Measurements from ENCODE around the gene OCA2. TPM values are rescaled to one million over a fixed set of nuclear protein-coding genes. Genes with fewer than 3 reads are reported as not detected.

The OCA2 gene
- total RNA-seq, 2 experiments from 2014 or later = not detected

- no peak for DNase-seq
- ATAC-seq (ENCODE audit: low read depth) = no peak
- H3K4me1 Mint-ChIP-seq = no peaks in the 10 kb centered on the region
- no peaks in the 10 kb centered on the region for H3K27me3 Mint-ChIP-seq
- H3K4me3 Mint-ChIP-seq = no peak overlapping the region
- no peak overlapping the region for H3K27ac Mint-ChIP-seq
- no peaks in the 10 kb centered on the region for H3K9me3 Mint-ChIP-seq
- POLR2A ChIA-PET = no interaction called here
- no peaks in the 10 kb centered on the region for H3K36me3 Mint-ChIP-seq
Measured at GRCh38 chr15:27790270-27790669, 308.8 kb downstream of the OCA2 start.

- H3K9me3 Mint-ChIP-seq = no peaks in the 10 kb centered on the region
- POLR2A ChIA-PET = no interaction called here
- no peak overlapping the region for H3K27ac Mint-ChIP-seq
- H3K36me3 Mint-ChIP-seq = no peaks in the 10 kb centered on the region
- DNase-seq = no peak
- no peaks in the 10 kb centered on the region for H3K27me3 Mint-ChIP-seq
- no peak for ATAC-seq (ENCODE audit: low read depth)
- H3K4me3 Mint-ChIP-seq = no peak overlapping the region
- H3K4me1 Mint-ChIP-seq = no peaks in the 10 kb centered on the region
Measured at GRCh38 chr15:27787931-27788330, 311.2 kb downstream of the OCA2 start.

- DNase-seq (no peak), ATAC-seq (ENCODE audit: low read depth) (no peak)
- H3K4me1 Mint-ChIP-seq = no peaks in the 10 kb centered on the region
- POLR2A ChIA-PET = no interaction called here
- no peaks in the 10 kb centered on the region for H3K9me3 Mint-ChIP-seq
- H3K27ac Mint-ChIP-seq = no peak overlapping the region
- no peaks in the 10 kb centered on the region for H3K36me3 Mint-ChIP-seq
- no peak overlapping the region for H3K4me3 Mint-ChIP-seq
- no peaks in the 10 kb centered on the region for H3K27me3 Mint-ChIP-seq
Measured at GRCh38 chr15:27784107-27784506, 315.0 kb downstream of the OCA2 start.

- Mint-ChIP-seq H3K4me1 (no peaks in the 10 kb centered on the region), H3K27me3 (no peaks in the 10 kb centered on the region), H3K4me3 (no peak overlapping the region), H3K9me3 (no peaks in the 10 kb centered on the region), H3K36me3 (no peaks in the 10 kb centered on the region), H3K27ac (no peak overlapping the region)
- DNase-seq = no peak
- no peak for ATAC-seq (ENCODE audit: low read depth)
- POLR2A ChIA-PET = no interaction called here
Measured at GRCh38 chr15:27783678-27784077, 315.4 kb downstream of the OCA2 start.

- POLR2A ChIA-PET = no interaction called here
- Mint-ChIP-seq H3K4me3 (no peak overlapping the region), H3K4me1 (no peaks in the 10 kb centered on the region), H3K9me3 (no peaks in the 10 kb centered on the region), H3K27ac (no peak overlapping the region), H3K27me3 (no peaks in the 10 kb centered on the region), H3K36me3 (no peaks in the 10 kb centered on the region)
- ATAC-seq (ENCODE audit: low read depth) (no peak), DNase-seq (no peak)
Measured at GRCh38 chr15:27782125-27782524, 317.0 kb downstream of the OCA2 start.

- Mint-ChIP-seq H3K27me3 (no peaks in the 10 kb centered on the region), H3K4me1 (no peaks in the 10 kb centered on the region), H3K4me3 (no peak overlapping the region), H3K27ac (no peak overlapping the region), H3K9me3 (peaks cover 4% of the 10 kb centered on the region), H3K36me3 (no peaks in the 10 kb centered on the region)
- DNase-seq (no peak), ATAC-seq (ENCODE audit: low read depth) (no peak)
- POLR2A ChIA-PET = no interaction called here
Measured at GRCh38 chr15:27776501-27776900, 322.6 kb downstream of the OCA2 start.

GRCh38 chr15:27774638-27775037 lies 324.5 kb downstream of the OCA2 start:
- H3K27me3 Mint-ChIP-seq = no peaks in the 10 kb centered on the region
- H3K4me3 Mint-ChIP-seq = no peak overlapping the region
- H3K36me3 Mint-ChIP-seq = no peaks in the 10 kb centered on the region
- DNase-seq (no peak), ATAC-seq (ENCODE audit: low read depth) (no peak)
- H3K9me3 Mint-ChIP-seq = peaks cover 4% of the 10 kb centered on the region
- POLR2A ChIA-PET = no interaction called here
- H3K27ac Mint-ChIP-seq = no peak overlapping the region
- H3K4me1 Mint-ChIP-seq = no peaks in the 10 kb centered on the region

- H3K4me1 Mint-ChIP-seq = no peaks in the 10 kb centered on the region
- H3K27ac Mint-ChIP-seq = no peak overlapping the region
- no peaks in the 10 kb centered on the region for H3K27me3 Mint-ChIP-seq
- ATAC-seq (ENCODE audit: low read depth) (no peak), DNase-seq (no peak)
- H3K36me3 Mint-ChIP-seq = no peaks in the 10 kb centered on the region
- POLR2A ChIA-PET = no interaction called here
- no peak overlapping the region for H3K4me3 Mint-ChIP-seq
- H3K9me3 Mint-ChIP-seq = peaks cover 4% of the 10 kb centered on the region
Measured at GRCh38 chr15:27774191-27774590, 324.9 kb downstream of the OCA2 start.

- Mint-ChIP-seq H3K27ac (no peak overlapping the region), H3K4me1 (no peaks in the 10 kb centered on the region)
- POLR2A ChIA-PET = no interaction called here
Measured at GRCh38 chr15:27771892-27772291, 327.2 kb downstream of the OCA2 start.

GRCh38 chr15:27770769-27771554 lies 328.2 kb downstream of the OCA2 start:
- POLR2A ChIA-PET = no interaction called here
- Mint-ChIP-seq H3K36me3 (no peaks in the 10 kb centered on the region), H3K9me3 (peaks cover 2% of the 10 kb centered on the region), H3K4me3 (no peak overlapping the region), H3K27ac (no peak overlapping the region), H3K27me3 (no peaks in the 10 kb centered on the region), H3K4me1 (no peaks in the 10 kb centered on the region)
- no peak for ATAC-seq (ENCODE audit: low read depth)
- no peak for DNase-seq

More at GRCh38 chr15:27771892-27772291, 327.2 kb downstream of the OCA2 start:
- ATAC-seq (ENCODE audit: low read depth) (no peak), DNase-seq (no peak)
- no peak overlapping the region for H3K4me3 Mint-ChIP-seq
- H3K27me3 Mint-ChIP-seq = no peaks in the 10 kb centered on the region
- peaks cover 6% of the 10 kb centered on the region for H3K9me3 Mint-ChIP-seq
- no peaks in the 10 kb centered on the region for H3K36me3 Mint-ChIP-seq

- Mint-ChIP-seq H3K36me3 (no peaks in the 10 kb centered on the region), H3K4me3 (no peak overlapping the region), H3K4me1 (no peaks in the 10 kb centered on the region), H3K27ac (no peak overlapping the region), H3K9me3 (peaks cover 2% of the 10 kb centered on the region), H3K27me3 (no peaks in the 10 kb centered on the region)
- POLR2A ChIA-PET = no interaction called here
- ATAC-seq (ENCODE audit: low read depth) = no peak
- no peak for DNase-seq
Measured at GRCh38 chr15:27770086-27770607, 329.0 kb downstream of the OCA2 start.

- Mint-ChIP-seq H3K9me3 (peaks cover 4% of the 10 kb centered on the region), H3K4me1 (no peaks in the 10 kb centered on the region), H3K27ac (no peak overlapping the region), H3K27me3 (no peaks in the 10 kb centered on the region), H3K4me3 (no peak overlapping the region), H3K36me3 (no peaks in the 10 kb centered on the region)
- POLR2A ChIA-PET = no interaction called here
- DNase-seq = no peak
- ATAC-seq (ENCODE audit: low read depth) = no peak
Measured at GRCh38 chr15:27769652-27770051, 329.5 kb downstream of the OCA2 start.

GRCh38 chr15:27768732-27769475 lies 330.2 kb downstream of the OCA2 start:
- POLR2A ChIA-PET = no interaction called here
- Mint-ChIP-seq H3K4me3 (no peak overlapping the region), H3K27me3 (no peaks in the 10 kb centered on the region), H3K36me3 (no peaks in the 10 kb centered on the region), H3K27ac (no peak overlapping the region), H3K4me1 (no peaks in the 10 kb centered on the region), H3K9me3 (peaks cover 4% of the 10 kb centered on the region)
- DNase-seq (no peak), ATAC-seq (ENCODE audit: low read depth) (no peak)

Data from activated naive CD8-positive, alpha-beta T cell treated with anti-CD3 and anti-CD28 coated beads, Interleukin-2, amount 10 ng/mL, durations not matched to agents 7 days and 5 days (primary cell).